D341Med (cell line): ENCODE data around the gene PIGL.
A peak's percentile ranks its signal among the peaks of the same experiment; 100 is the strongest.
"Not testable (repeated sequence)": the region's sequence is repeated elsewhere in the genome, so short reads cannot be mapped to it uniquely, and the experiment has no call there.

Experiments used
- DNase-seq: peaks from one replicate; pipeline ENCODE4 v3.0.0; 2012; ENCODE audit warnings: low spot score

The PIGL gene

GRCh38 chr17:16217002-16217635 is at the start of gene PIGL:
Gene PIGL (plus strand): TSS chr17:16217210. CDS start chr17:16217227, 17 bp downstream.
- DNase-seq, result peak; percentile 75

- no peak for DNase-seq
These were observed 45.4 kb upstream of the PIGL start for GRCh38 chr17:16171613-16172012.

- DNase-seq, result no peak
These were observed 38.2 kb upstream of the PIGL start for GRCh38 chr17:16178836-16179235.

GRCh38 chr17:16181581-16181980 is 35.4 kb upstream of the PIGL start:
- DNase-seq, result no peak

GRCh38 chr17:16187642-16188041 is 29.4 kb upstream of the PIGL start:
- DNase-seq, result no peak

- DNase-seq, result no peak
These were observed 27.1 kb upstream of the PIGL start for GRCh38 chr17:16189791-16190348.

- DNase-seq, result no peak
These were observed 26.2 kb upstream of the PIGL start for GRCh38 chr17:16190703-16191360.

GRCh38 chr17:16191604-16192003 is 25.4 kb upstream of the PIGL start:
- no peak for DNase-seq

- not testable (repeated sequence) for DNase-seq
These were observed 22.6 kb upstream of the PIGL start for GRCh38 chr17:16194307-16194835.

- DNase-seq, result no peak
These were observed 19.7 kb upstream of the PIGL start for GRCh38 chr17:16197276-16197675.

- DNase-seq, result no peak
These were observed 17.9 kb upstream of the PIGL start for GRCh38 chr17:16199093-16199492.

GRCh38 chr17:16201693-16202131 is 15.3 kb upstream of the PIGL start:
- DNase-seq, result not testable (repeated sequence)

- DNase-seq, result not testable (repeated sequence)
These were observed 14.2 kb upstream of the PIGL start for GRCh38 chr17:16202554-16203500.

GRCh38 chr17:16204763-16205162 is 12.2 kb upstream of the PIGL start:
- not testable (repeated sequence) for DNase-seq

- DNase-seq, result no peak
These were observed 5.4 kb upstream of the PIGL start for GRCh38 chr17:16211590-16211989.

- DNase-seq, result no peak
These were observed 4.2 kb upstream of the PIGL start for GRCh38 chr17:16212793-16213192.

- DNase-seq, result peak; percentile 5
These were observed 2.6 kb upstream of the PIGL start for GRCh38 chr17:16214190-16215001.

GRCh38 chr17:16215002-16215272 is 2.1 kb upstream of the PIGL start:
- DNase-seq, result peak; percentile 62

- peak; percentile 83 for DNase-seq
These were observed 1.6 kb upstream of the PIGL start, which contains the start of gene NCOR1 for GRCh38 chr17:16215273-16215964. Gene NCOR1 (minus strand): TSS chr17:16215534. CDS start chr17:16194569, 20,965 bp downstream.

- DNase-seq, result no peak
These were observed 1.1 kb upstream of the PIGL start for GRCh38 chr17:16215965-16216316.
